Neutrophil (primary cell): ENCODE results near the gene B4GALNT3.

ENCODE experiments used
- H3K27ac ChIP-seq: fragments of 200-600 bp; sonication (generic); 2 replicates; pipeline ENCODE4 v1.5.1; 2016; ENCODE audit warnings: mild to moderate bottlenecking, moderate library complexity
- H3K27me3 ChIP-seq: fragments of 200-600 bp; sonication (generic); 2 replicates; pipeline ENCODE4 v1.6.0; 2016; ENCODE audit warnings: mild to moderate bottlenecking
- H3K36me3 ChIP-seq: fragments of 200-600 bp; sonication (generic); 2 replicates; pipeline ENCODE4 v1.5.1; 2017
- H3K4me1 ChIP-seq, 2 experiments: fragments of 200-600 bp in 1 of 2; sonication (generic) in 1 of 2; 1 replicate in 1 of 2; 2 replicates in 1 of 2; pipeline versions ENCODE4 v1.5.1 to v1.6.1; 2013 to 2016; ENCODE audit warnings: low read depth in 1 of 2, low read length in 1 of 2, mild to moderate bottlenecking in 1 of 2, moderate library complexity in 1 of 2; ENCODE audit not compliant: control insufficient read depth in 1 of 2, insufficient read depth in 1 of 2
- H3K4me3 ChIP-seq, 2 experiments: fragments of 200-600 bp in 1 of 2; sonication (generic) in 1 of 2; 1 replicate in 1 of 2; 2 replicates in 1 of 2; pipeline ENCODE4 v1.5.1; 2013 to 2016; ENCODE audit warnings: low read depth in 1 of 2, low read length in 1 of 2, mild to moderate bottlenecking in 1 of 2, moderate library complexity in 1 of 2
- H3K9me3 ChIP-seq: fragments of 200-600 bp; sonication (generic); 2 replicates; pipeline ENCODE4 v1.5.1; 2016
- TF ChIP-seq, protein P1 (sequence below): fragments of 200-600 bp; sonication (generic); IDR thresholded peaks from 2 replicates; pipeline ENCODE4 v1.5.1; 2016; ENCODE audit warnings: antibody characterized with exemption

The B4GALNT3 gene

DNA sequence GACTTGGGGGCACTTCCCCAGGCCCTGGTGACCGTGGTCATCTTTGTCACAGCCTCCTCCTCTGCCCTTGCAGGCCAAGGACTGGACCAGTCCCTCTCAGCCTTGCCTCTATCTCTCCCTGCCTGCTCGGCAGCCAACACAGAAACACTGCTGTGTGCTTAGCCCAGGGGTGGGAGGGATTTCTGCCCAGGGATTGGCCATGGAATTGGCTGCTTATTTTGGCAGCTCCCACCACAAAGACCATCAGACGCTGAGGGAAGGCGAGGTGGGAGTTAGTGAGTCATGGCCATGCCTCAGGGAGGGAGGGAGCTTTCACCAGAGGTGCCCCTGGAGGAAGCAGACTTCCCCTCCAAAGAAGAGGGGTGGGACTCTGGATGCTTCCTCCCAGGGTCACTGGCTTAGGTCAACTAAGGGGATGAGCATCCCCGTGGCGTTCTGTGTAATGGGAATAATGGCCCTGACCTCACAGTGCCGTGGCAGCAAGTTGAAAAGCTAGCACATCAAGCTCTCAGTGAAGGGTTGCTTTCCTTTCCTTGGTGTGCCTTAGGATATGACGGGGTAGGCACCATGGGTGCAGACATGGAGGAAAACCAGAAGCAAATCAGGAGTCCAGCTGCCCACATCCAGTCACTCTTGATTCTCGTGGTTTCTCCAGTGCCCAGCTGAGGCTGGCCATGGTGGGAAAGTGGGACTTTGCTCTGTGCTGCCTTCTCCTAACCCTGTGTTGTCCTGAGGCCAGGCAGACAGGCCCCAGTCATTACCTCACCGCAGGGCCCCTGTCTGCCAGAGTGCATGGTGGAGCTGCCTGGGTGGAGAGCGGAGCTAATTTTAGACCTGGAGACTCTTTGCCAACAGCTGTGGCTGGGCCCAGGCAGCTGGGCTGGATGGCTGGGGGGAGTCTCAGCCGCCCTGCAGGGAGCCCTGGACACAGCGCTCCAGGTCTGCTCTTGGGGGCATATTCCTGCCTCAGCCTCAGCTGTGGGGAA is 21.4 kb downstream of the B4GALNT3 start:
- Histone ChIP-seq H3K27ac (no peak overlapping the region), H3K27me3 (peaks cover 78% of the 10 kb centered on the region), H3K36me3 (no peaks in the 10 kb centered on the region), H3K4me3 (no peak overlapping the region), H3K4me1 (no peaks in the 10 kb centered on the region), H3K9me3 (no peaks in the 10 kb centered on the region)
- TF ChIP-seq, protein P1, sequence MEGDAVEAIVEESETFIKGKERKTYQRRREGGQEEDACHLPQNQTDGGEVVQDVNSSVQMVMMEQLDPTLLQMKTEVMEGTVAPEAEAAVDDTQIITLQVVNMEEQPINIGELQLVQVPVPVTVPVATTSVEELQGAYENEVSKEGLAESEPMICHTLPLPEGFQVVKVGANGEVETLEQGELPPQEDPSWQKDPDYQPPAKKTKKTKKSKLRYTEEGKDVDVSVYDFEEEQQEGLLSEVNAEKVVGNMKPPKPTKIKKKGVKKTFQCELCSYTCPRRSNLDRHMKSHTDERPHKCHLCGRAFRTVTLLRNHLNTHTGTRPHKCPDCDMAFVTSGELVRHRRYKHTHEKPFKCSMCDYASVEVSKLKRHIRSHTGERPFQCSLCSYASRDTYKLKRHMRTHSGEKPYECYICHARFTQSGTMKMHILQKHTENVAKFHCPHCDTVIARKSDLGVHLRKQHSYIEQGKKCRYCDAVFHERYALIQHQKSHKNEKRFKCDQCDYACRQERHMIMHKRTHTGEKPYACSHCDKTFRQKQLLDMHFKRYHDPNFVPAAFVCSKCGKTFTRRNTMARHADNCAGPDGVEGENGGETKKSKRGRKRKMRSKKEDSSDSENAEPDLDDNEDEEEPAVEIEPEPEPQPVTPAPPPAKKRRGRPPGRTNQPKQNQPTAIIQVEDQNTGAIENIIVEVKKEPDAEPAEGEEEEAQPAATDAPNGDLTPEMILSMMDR: no peak

DNA sequence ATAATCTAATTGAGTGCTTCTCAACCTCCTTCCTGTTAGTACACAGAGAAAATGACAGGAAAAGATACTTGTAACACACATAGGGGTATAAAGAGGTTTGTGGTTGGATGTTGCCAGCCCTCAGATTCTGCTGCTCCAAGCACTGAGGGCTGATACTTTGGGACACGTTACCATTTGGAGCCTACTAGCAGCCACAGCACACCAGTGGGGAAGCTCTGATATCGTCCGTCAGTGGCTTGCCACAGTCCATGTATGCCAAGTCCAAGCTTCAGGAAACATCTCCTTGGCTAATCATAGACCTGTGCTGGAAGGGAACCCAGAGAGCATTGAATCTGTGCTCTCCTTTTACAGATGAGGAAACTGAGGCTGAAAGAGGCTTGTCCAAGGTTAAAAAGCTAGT is 22.3 kb downstream of the B4GALNT3 start:
- Histone ChIP-seq H3K4me3 (no peak overlapping the region), H3K27me3 (peaks cover 77% of the 10 kb centered on the region), H3K9me3 (no peaks in the 10 kb centered on the region), H3K36me3 (no peaks in the 10 kb centered on the region), H3K27ac (no peak overlapping the region), H3K4me1 (no peaks in the 10 kb centered on the region)
- TF ChIP-seq, protein P1: no peak

DNA sequence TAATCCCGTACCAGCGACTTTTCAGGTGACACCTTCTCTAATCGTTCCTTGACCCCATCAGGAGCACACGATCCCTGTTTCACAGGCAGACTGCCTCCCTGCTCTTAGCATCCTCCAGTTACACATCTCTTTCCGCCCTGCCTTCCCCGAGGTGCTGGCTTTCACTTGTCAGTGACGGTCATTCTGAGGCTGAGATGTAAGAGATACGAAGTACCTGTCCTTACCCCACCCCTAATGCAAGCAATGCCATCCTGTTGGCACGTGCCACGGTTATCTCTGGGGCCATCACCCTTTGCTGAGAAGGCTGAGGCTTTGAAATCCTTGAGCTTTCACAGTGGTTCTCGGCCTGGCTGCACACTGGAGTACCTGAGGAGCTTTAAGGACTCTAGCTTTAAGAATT is 24.4 kb downstream of the B4GALNT3 start:
- TF ChIP-seq, protein P1: no peak
- Histone ChIP-seq H3K27me3 (peaks cover 68% of the 10 kb centered on the region), H3K36me3 (no peaks in the 10 kb centered on the region), H3K9me3 (no peaks in the 10 kb centered on the region), H3K4me3 (no peak overlapping the region), H3K4me1 (no peaks in the 10 kb centered on the region), H3K27ac (no peak overlapping the region)

DNA sequence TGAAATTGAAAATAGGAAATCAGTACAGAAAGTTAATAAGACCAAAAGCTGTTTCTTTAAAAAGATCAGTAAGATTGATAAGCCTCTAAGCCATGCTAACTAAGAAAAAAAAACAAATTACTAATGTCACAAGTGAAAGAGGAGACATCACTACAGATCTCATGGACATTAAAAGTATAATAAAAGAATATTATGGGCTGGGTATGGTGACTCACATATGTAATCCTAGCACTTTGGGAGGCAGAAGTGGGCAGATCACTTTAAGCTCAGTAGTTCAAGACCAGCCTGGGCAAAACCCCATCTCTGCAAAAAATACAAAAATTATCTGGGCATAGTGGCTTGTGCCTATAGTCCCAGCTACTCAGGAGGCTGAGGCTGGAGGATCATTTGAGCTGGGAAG is 30.5 kb downstream of the B4GALNT3 start:
- TF ChIP-seq, protein P1: no peak
- H3K27ac ChIP-seq: no peak overlapping the region
- H3K4me1 ChIP-seq: no peaks in the 10 kb centered on the region
- H3K36me3 ChIP-seq: no peaks in the 10 kb centered on the region
- peaks cover 49% of the 10 kb centered on the region for H3K27me3 ChIP-seq
- no peaks in the 10 kb centered on the region for H3K9me3 ChIP-seq
- H3K4me3 ChIP-seq: no peak overlapping the region

DNA sequence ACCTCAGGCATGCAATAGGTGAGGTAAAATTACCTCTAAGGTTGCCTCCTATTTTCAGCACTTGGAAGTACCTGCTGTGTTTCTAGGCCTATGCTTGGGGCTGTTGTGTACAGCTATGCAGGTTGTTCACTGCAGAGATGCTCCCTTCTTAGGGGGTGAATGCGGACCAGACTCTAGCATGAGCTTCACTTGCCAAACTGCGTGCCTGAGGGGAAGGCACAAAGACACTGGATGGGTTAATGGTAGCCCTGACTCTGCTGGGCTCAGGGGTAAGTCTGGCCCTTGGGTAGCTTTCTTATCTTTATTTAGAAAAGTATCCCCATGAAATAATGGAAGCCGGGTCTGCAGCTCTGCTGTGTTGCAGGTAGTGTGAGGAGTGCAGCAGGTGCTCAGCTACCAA is 35.7 kb downstream of the B4GALNT3 start:
- H3K27me3 ChIP-seq: peaks cover 52% of the 10 kb centered on the region

More for the DNA sequence above, 35.7 kb downstream of the B4GALNT3 start:
- TF ChIP-seq, protein P1: no peak
- H3K9me3 ChIP-seq: no peaks in the 10 kb centered on the region
- no peaks in the 10 kb centered on the region for H3K36me3 ChIP-seq
- H3K4me1 ChIP-seq: no peaks in the 10 kb centered on the region
- no peak overlapping the region for H3K4me3 ChIP-seq
- H3K27ac ChIP-seq: no peak overlapping the region
